K562 (cell line): ENCODE results near the gene HECA. TPM values are rescaled to one million over a fixed set of nuclear protein-coding genes. Genes with fewer than 3 reads are reported as not detected.
"Not testable (repeated sequence)": the region's sequence is repeated elsewhere in the genome, so short reads cannot be mapped to it uniquely, and the experiment has no call there.

ENCODE experiments used
- ATAC-seq: fragments of 200-7000 bp; cut with Tn5 transposase; 3 replicates; pipeline ENCODE4 v1.9.1; 2020; ENCODE audit warnings: moderate library complexity
- BruUV-seq: library from RNA; stranded (reverse); fragments of 400-500 nt; replicated peaks from 2 replicates; lab custom pipeline; 2021; lab: Mats Ljungman, UMichigan
- CTCF ChIA-PET: fragments of 300-600 bp; formaldehyde crosslinking; extraction: SDS; loops from one replicate; lab custom pipeline; 2021; ENCODE audit warnings: low intra/inter-chr PET ratio; lab: Yijun Ruan, JAX
- POLR2A ChIA-PET: fragments of 300-600, 350-650 bp; sonication (Branson Sonifier 250); formaldehyde crosslinking; extraction: SDS; loops from one replicate; lab custom pipeline; 2021; ENCODE audit warnings: antibody characterized with exemption, inconsistent platforms; lab: Yijun Ruan, JAX
- DNase-seq, 4 experiments: peaks; one replicate each; pipeline versions ENCODE4 v3.0.0 to v3.0.0-alpha.2; 2011 to 2018; ENCODE audit warnings: low spot score in 3 of 4, mixed read lengths in 3 of 4; ENCODE audit errors: extremely low read depth in 1 of 4
- FAIRE-seq: peaks from 2 replicates; lab custom pipeline; 2011; peaks lifted over from hg19 to GRCh38; lab: Jason Lieb, UNC
- H2AFZ ChIP-seq: 2 replicates; pipeline ENCODE4 v1.6.0; 2011; ENCODE audit warnings: low read depth, low read length, control low read depth, inconsistent platforms
- H3K27ac ChIP-seq: fragments of 200-600 bp; 3 replicates; pipeline ENCODE4 v1.8.0; 2011; ENCODE audit warnings: low read depth, mild to moderate bottlenecking, control low read depth, inconsistent platforms, low read length, moderate library complexity, mixed read lengths; ENCODE audit errors: extremely low read depth
- H3K27me3 ChIP-seq, 2 experiments: fragments of 300-600 bp in 1 of 2; 2 replicates in 1 of 2; 3 replicates in 1 of 2; pipeline versions ENCODE4 v1.6.0 to v1.8.0; 2011; ENCODE audit warnings: inconsistent platforms in 2 of 2, low read length in 2 of 2, mild to moderate bottlenecking in 1 of 2, mixed read lengths in 1 of 2, moderate library complexity in 1 of 2; ENCODE audit not compliant: control insufficient read depth in 2 of 2, insufficient read depth in 2 of 2
- H3K36me3 ChIP-seq: fragments of 300-600 bp; 3 replicates; pipeline ENCODE4 v1.8.0; 2011; ENCODE audit warnings: mild to moderate bottlenecking, low read length, inconsistent platforms; ENCODE audit not compliant: control insufficient read depth, insufficient read depth
- H3K4me1 ChIP-seq, 2 experiments: fragments of 200-600 bp in 1 of 2; replicated peaks in 1 of 2; 2 replicates in 1 of 2; 3 replicates in 1 of 2; pipeline versions ENCODE4 v1.5.1 to v1.8.0; 2011; ENCODE audit warnings: inconsistent platforms in 2 of 2, low read length in 2 of 2, mild to moderate bottlenecking in 1 of 2, mixed read lengths in 1 of 2, moderate library complexity in 1 of 2; ENCODE audit not compliant: control insufficient read depth in 2 of 2, insufficient read depth in 2 of 2
- H3K4me2 ChIP-seq: 2 replicates; pipeline ENCODE4 v1.6.1; 2011; ENCODE audit warnings: low read length, control low read depth, inconsistent platforms, mixed read lengths; ENCODE audit not compliant: insufficient read depth
- H3K4me3 ChIP-seq: fragments of 200-600 bp; sonication (generic), shearing (Covaris generic); 2 replicates; pipeline ENCODE4 v1.5.1; 2016; ENCODE audit warnings: control low read depth, inconsistent platforms
- H3K79me2 ChIP-seq: fragments of 200-600 bp; 3 replicates; pipeline ENCODE4 v1.8.0; 2011; ENCODE audit warnings: low read length, inconsistent platforms; ENCODE audit not compliant: control insufficient read depth, insufficient read depth
- H3K9ac ChIP-seq, 2 experiments: 2 replicates each; pipeline versions ENCODE4 v1.6.0 to v1.6.1; 2011; ENCODE audit warnings: low read depth in 2 of 2, low read length in 2 of 2, control low read depth in 1 of 2, inconsistent platforms in 1 of 2, mild to moderate bottlenecking in 1 of 2, mixed read lengths in 1 of 2; ENCODE audit not compliant: insufficient read depth in 1 of 2
- H3K9me1 ChIP-seq: one replicate; pipeline ENCODE4 v1.6.0; 2011; ENCODE audit warnings: inconsistent platforms, mild to moderate bottlenecking, low read length, moderate library complexity; ENCODE audit not compliant: control insufficient read depth, insufficient read depth
- H3K9me3 ChIP-seq: replicated peaks from 2 replicates; pipeline ENCODE4 v1.5.1; 2011; ENCODE audit warnings: low read depth, low read length, inconsistent platforms; ENCODE audit not compliant: control insufficient read depth, insufficient read depth
- H4K20me1 ChIP-seq: replicated peaks from 2 replicates; pipeline ENCODE4 v1.6.1; 2011; ENCODE audit warnings: low read length, inconsistent platforms, mixed read lengths; ENCODE audit not compliant: control insufficient read depth, insufficient read depth
- ARNT ChIP-seq, 2 experiments: fragments of 450-650 bp; IDR thresholded peaks; 2 replicates each; pipeline ENCODE4 v1.6.1; 2016; ENCODE audit warnings: mild to moderate bottlenecking in 1 of 2
- CBFA2T2 ChIP-seq: fragments of 450-650 bp; conservative IDR thresholded peaks from 2 replicates; pipeline ENCODE4 v1.6.1; 2017; ENCODE audit warnings: mild to moderate bottlenecking
- NCOR1 ChIP-seq: fragments of 450-650 bp; IDR thresholded peaks from 2 replicates; pipeline ENCODE4 v1.6.1; 2016; ENCODE audit warnings: mild to moderate bottlenecking, moderate library complexity
- POLR2H ChIP-seq: IDR thresholded peaks from 2 replicates; pipeline ENCODE4 v1.6.1; 2016; ENCODE audit warnings: missing genetic modification characterization, low read depth, mild to moderate bottlenecking, control low read depth, missing compliant biosample characterization, moderate library complexity
- SIN3A ChIP-seq, 2 experiments: fragments of 150-350 bp in 1 of 2; IDR thresholded peaks; 2 replicates each; pipeline ENCODE4 v1.6.1; 2011 to 2016; ENCODE audit warnings: borderline replicate concordance in 2 of 2, low read depth in 2 of 2, low read length in 2 of 2, mild to moderate bottlenecking in 2 of 2, moderate library complexity in 2 of 2; ENCODE audit not compliant: control insufficient read depth in 1 of 2
- SPI1 ChIP-seq: IDR thresholded peaks from 2 replicates; pipeline ENCODE4 v1.6.1; 2011; ENCODE audit warnings: low read depth, low read length, control low read depth, borderline replicate concordance
- SREBF2 ChIP-seq: sonication (generic); formaldehyde crosslinking; IDR thresholded peaks from 2 replicates; pipeline ENCODE4 v1.4.0; 2020; ENCODE audit warnings: mild to moderate bottlenecking, missing genetic modification reagents
- ZBTB17 ChIP-seq: fragments of 450-650 bp; formaldehyde crosslinking; IDR thresholded peaks from 2 replicates; pipeline ENCODE4 v1.4.0; 2020; ENCODE audit warnings: mild to moderate bottlenecking
- ZC3H11A ChIP-seq: IDR thresholded peaks from 2 replicates; pipeline ENCODE4 v1.6.1; 2012; ENCODE audit warnings: low read depth, low read length, improper control_type of control experiment
- ZNF134 ChIP-seq: fragments of 250-450 bp; sonication (Bioruptor Pico); conservative IDR thresholded peaks from 2 replicates; pipeline ENCODE4 v1.4.0; 2020
- ZNF507 ChIP-seq: conservative IDR thresholded peaks from 2 replicates; pipeline ENCODE4 v1.6.1; 2017; ENCODE audit warnings: missing genetic modification characterization, missing compliant biosample characterization
- WGBS: fragments of 100-300 bp; shearing (Covaris generic); methylation state at CpG from one replicate; pipeline ENCODE4 v1.1.6; 2016; ENCODE audit warnings: low coverage, mixed read lengths; ENCODE audit not compliant: insufficient coverage; ENCODE audit errors: missing lambda C conversion rate; 5-methylcytosine and 5-hydroxymethylcytosine counted together
- in situ Hi-C: fragments of 300-500 bp; cut with MboI; formaldehyde crosslinking; loops from 4 replicates; pipeline ENCODE4 v1.15.0; 2018; ENCODE audit warnings: inconsistent platforms, mixed read lengths
- intact Hi-C: fragments of 100-400 bp; cut with micrococcal nuclease; formaldehyde crosslinking; loops from 2 replicates; pipeline ENCODE4 v1.14.2; 2022
- polyA plus RNA-seq, 8 experiments: library from polyadenylated mRNA; depleted of rRNA in 4 of 8; stranded (reverse) in 5 of 8; unstranded in 3 of 8; fragments of >200 nt; fragmentation: Nextera tagmentation in 2 of 8; fragmentation: Illumina TruSeq in 1 of 8; extraction: Ambion mirVana in 2 of 8; extraction: Trizol in 1 of 8; gene quantifications; 2 replicates each; pipeline versions ENCODE4 v1.2.1 to v1.2.3, GENCODE V29; 2011 to 2014; ENCODE audit warnings: inconsistent platforms in 1 of 8, missing spikeins in 1 of 8
- total RNA-seq, 7 experiments: library from RNA; depleted of rRNA in 6 of 7; stranded (reverse); fragments of >200 nt in 6 of 7; fragmentation: Illumina TruSeq in 2 of 7; extraction: Trizol in 2 of 7; gene quantifications; 2 replicates each; pipeline versions ENCODE4 v1.2.1 to v1.2.3, GENCODE V29; 2011 to 2021; ENCODE audit warnings: low replicate concordance in 1 of 7
- TF ChIP-seq, protein P1 (sequence below): sonication (generic); formaldehyde crosslinking; IDR thresholded peaks from 2 replicates; pipeline ENCODE4 v1.8.0; 2022; ENCODE audit warnings: missing genetic modification reagents, mild to moderate bottlenecking, moderate library complexity, borderline replicate concordance
- TF ChIP-seq, protein P2 (sequence below): fragments of 450-650 bp; formaldehyde crosslinking; IDR thresholded peaks from 2 replicates; pipeline ENCODE4 v1.4.0; 2022; ENCODE audit warnings: mild to moderate bottlenecking, moderate library complexity

Gene HECA
- total and polyA plus RNA-seq, 9 of the 15 experiments (the other 6 are each of a cell fraction or from before 2014, with no cell fraction given), result 0.31 to 2.3 (median 1.1) TPM

DNA sequence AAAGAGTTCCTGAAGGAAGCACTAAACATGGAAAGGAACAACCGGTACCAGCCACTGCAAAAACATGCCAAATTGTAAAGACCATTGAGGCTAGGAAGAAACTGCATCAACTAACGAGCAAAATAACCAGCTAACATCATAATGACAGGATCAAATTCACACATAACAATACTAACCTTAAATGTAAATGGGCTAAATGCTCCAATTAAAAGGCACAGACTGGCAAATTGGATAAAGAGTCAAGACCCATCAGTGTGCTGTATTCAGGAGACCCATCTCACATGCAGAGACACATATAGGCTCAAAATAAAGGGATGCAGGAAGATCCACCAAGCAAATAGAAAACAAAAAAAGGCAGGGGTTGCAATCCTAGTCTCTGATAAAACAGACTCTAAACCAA is 77.6 kb downstream of the HECA start:
- H3K9me3 ChIP-seq, H3K4me2 ChIP-seq, in situ Hi-C loops, ATAC-seq, H3K27ac ChIP-seq, POLR2A ChIA-PET, H3K9me1 ChIP-seq, H3K4me3 ChIP-seq, H4K20me1 ChIP-seq, H3K9ac ChIP-seq, FAIRE-seq, H3K4me1 ChIP-seq, CTCF ChIA-PET, DNase-seq, H3K36me3 ChIP-seq, H3K79me2 ChIP-seq, intact Hi-C loops, H2AFZ ChIP-seq, BruUV-seq, H3K27me3 ChIP-seq: not testable (repeated sequence)
- WGBS, result no CpG with 5 or more reads among the region's 2 CpGs
- peak; percentile 91 for TF ChIP-seq ZNF507 (tag)

DNA sequence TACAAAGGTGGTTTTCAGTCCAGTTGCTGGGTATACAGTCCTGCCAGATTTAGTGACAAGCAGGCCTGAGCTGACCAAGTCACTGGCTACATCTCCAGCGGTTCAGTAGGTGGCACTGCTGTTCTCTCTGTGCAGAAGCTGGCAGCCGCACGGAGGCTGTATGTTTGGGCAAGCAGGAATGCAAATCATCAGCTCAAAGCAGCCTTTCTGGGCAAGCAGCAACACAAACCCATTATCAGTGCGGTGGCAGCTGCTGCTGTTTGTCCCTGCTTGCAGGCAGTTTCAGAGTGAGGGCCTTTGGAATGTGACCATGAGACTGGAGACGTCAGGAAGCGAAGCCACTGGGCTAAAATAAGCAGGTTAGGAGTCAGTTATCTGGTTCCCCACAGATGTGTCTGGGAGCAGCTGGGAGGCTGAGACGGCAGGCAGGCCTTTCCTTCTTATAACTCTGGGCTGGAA is 84.4 kb downstream of the HECA start:
- no peak overlapping the region for H3K4me3 ChIP-seq
- H3K27me3 ChIP-seq, result no peaks in the 10 kb centered on the region
- intact Hi-C loops, result loop anchor here (1.0 kb wide), 1 partner anchor 145 kb away; no protein-coding TSS in a partner anchor
- no peaks in the 10 kb centered on the region for H4K20me1 ChIP-seq
- H3K79me2 ChIP-seq, result no peaks in the 10 kb centered on the region
- H3K9ac ChIP-seq, result peak overlapping the region in 1 of 2 experiments; percentile 54; a peak in 1 of 4 replicates
- peak; percentile 69 for FAIRE-seq
- no peaks in the 10 kb centered on the region for H3K36me3 ChIP-seq
- peak in 3 of 4 experiments; percentile 20 to 73 (median 48) for DNase-seq
- CTCF ChIA-PET, result no interaction called here
- 1% methylated on average over 7 of the region's 7 CpGs for WGBS
- H2AFZ ChIP-seq, result peak overlapping the region; percentile 42; the same call in 1 of the 2 replicates
- POLR2A ChIA-PET, result interaction anchor here (0.7 kb wide), 1 partner anchor 18 kb away, joined by 3 read pairs; no protein-coding TSS in a partner anchor
- H3K9me3 ChIP-seq, result no peaks in the 10 kb centered on the region
- no peaks in the 10 kb centered on the region for H3K9me1 ChIP-seq
- ATAC-seq, result peak; percentile 99
- H3K27ac ChIP-seq, result no peak overlapping the region
- no peaks in the 10 kb centered on the region; a peak in 1 of 5 replicates for H3K4me1 ChIP-seq
- peak overlapping the region; percentile 34; the same call in 1 of the 2 replicates for H3K4me2 ChIP-seq
- no TSS peak for BruUV-seq
- in situ Hi-C loops, result no loop called here
- TF ChIP-seq, protein P1, sequence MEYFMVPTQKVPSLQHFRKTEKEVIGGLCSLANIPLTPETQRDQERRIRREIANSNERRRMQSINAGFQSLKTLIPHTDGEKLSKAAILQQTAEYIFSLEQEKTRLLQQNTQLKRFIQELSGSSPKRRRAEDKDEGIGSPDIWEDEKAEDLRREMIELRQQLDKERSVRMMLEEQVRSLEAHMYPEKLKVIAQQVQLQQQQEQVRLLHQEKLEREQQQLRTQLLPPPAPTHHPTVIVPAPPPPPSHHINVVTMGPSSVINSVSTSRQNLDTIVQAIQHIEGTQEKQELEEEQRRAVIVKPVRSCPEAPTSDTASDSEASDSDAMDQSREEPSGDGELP, result peak; percentile 69
- TF ChIP-seq CBFA2T2 (peak; percentile 79), POLR2H (tag) (no peak), SREBF2 (CRISPR knock-in tag) (no peak), ZBTB17 (no peak), ZC3H11A (no peak), SIN3A (IDR thresholded peaks at IDR 0.05; ENCODE audit: borderline replicate concordance in 2 of 2, control insufficient read depth in 1 of 2, low read depth in 2 of 2, low read length in 2 of 2) (no peak), ARNT (IDR thresholded peaks at IDR 0.05) (no peak), SPI1 (no peak), ZNF134 (CRISPR knock-in tag) (no peak), NCOR1 (peak; percentile 68)
- TF ChIP-seq, protein P2, sequence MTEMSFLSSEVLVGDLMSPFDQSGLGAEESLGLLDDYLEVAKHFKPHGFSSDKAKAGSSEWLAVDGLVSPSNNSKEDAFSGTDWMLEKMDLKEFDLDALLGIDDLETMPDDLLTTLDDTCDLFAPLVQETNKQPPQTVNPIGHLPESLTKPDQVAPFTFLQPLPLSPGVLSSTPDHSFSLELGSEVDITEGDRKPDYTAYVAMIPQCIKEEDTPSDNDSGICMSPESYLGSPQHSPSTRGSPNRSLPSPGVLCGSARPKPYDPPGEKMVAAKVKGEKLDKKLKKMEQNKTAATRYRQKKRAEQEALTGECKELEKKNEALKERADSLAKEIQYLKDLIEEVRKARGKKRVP (CRISPR knock-in tag), result 0 out of 2 replicates have a peak, but pooled peaks have one; percentile 57
